Left ventricle myocardium inferior (tissue), 1 donor: ENCODE measurements around the gene RAB19. TPM values are rescaled to one million over a fixed set of nuclear protein-coding genes. Genes with fewer than 3 reads are reported as not detected.
"Not testable (repeated sequence)": the region's sequence is repeated elsewhere in the genome, so short reads cannot be mapped to it uniquely, and the experiment has no call there.

Experiments
- DNase-seq: peaks from one replicate; pipeline ENCODE4 v3.0.0-alpha.2; 2020
- H3K27ac ChIP-seq: fragments of 200-600 bp; replicated peaks from 2 replicates; pipeline ENCODE4 v1.8.0; 2021
- H3K27me3 ChIP-seq: fragments of 200-600 bp; 2 replicates; pipeline ENCODE4 v1.8.0; 2021; ENCODE audit warnings: low read depth
- H3K36me3 ChIP-seq: fragments of 200-600 bp; 2 replicates; pipeline ENCODE4 v1.8.0; 2021
- H3K4me1 ChIP-seq: fragments of 200-600 bp; 2 replicates; pipeline ENCODE4 v1.8.0; 2021
- H3K4me3 ChIP-seq: fragments of 200-600 bp; 2 replicates; pipeline ENCODE4 v1.8.0; 2021; ENCODE audit warnings: mild to moderate bottlenecking, moderate library complexity
- H3K9me3 ChIP-seq: fragments of 200-600 bp; replicated peaks from 2 replicates; pipeline ENCODE4 v1.8.0; 2021
- CTCF ChIP-seq: fragments of 200-600 bp; IDR thresholded peaks from 2 replicates; pipeline ENCODE4 v1.8.0; 2021; ENCODE audit warnings: antibody characterized with exemption, mild to moderate bottlenecking, borderline replicate concordance
- intact Hi-C: fragments of 100-400 bp; cut with micrococcal nuclease; formaldehyde crosslinking; loops from one replicate; pipeline ENCODE4 v1.11.0; 2022
- total RNA-seq: library from RNA; stranded (reverse); fragmentation: NEBNext Ultra II Directional; extraction: Animal tissue kit (Norgen Biotek cat#: 25700); gene quantifications from one replicate; pipeline ENCODE4 v1.2.1, GENCODE V29; 2021
- donor health status: DM: no; HTN: yes; CAD: no; lungs with severe emphysema.

RAB19 gene
- total RNA-seq, 1 donor from 2014 or later: not detected

GRCh38 chr7:140447841-140448240 lies 44.0 kb downstream of the RAB19 start:
- DNase-seq: no peak
- Histone ChIP-seq H3K27ac (no peak overlapping the region), H3K4me1 (peaks cover 12% of the 10 kb centered on the region), H3K9me3 (no peaks in the 10 kb centered on the region), H3K27me3 (no peaks in the 10 kb centered on the region), H3K36me3 (peaks cover 9% of the 10 kb centered on the region), H3K4me3 (no peak overlapping the region)
- intact Hi-C loops: no loop called here
- no peak for TF ChIP-seq CTCF

- Histone ChIP-seq H3K4me3 (no peak overlapping the region), H3K27ac (no peak overlapping the region), H3K4me1 (peaks cover 12% of the 10 kb centered on the region), H3K36me3 (peaks cover 20% of the 10 kb centered on the region), H3K27me3 (no peaks in the 10 kb centered on the region), H3K9me3 (no peaks in the 10 kb centered on the region)
- DNase-seq: no peak
- no peak for TF ChIP-seq CTCF
- intact Hi-C loops: no loop called here
Observed at GRCh38 chr7:140448781-140449480, 45.1 kb downstream of the RAB19 start.

GRCh38 chr7:140451716-140452115 lies 47.9 kb downstream of the RAB19 start:
- Histone ChIP-seq H3K4me3 (no peak overlapping the region), H3K27me3 (no peaks in the 10 kb centered on the region), H3K27ac (no peak overlapping the region), H3K36me3 (peaks cover 48% of the 10 kb centered on the region), H3K4me1 (peaks cover 12% of the 10 kb centered on the region), H3K9me3 (no peaks in the 10 kb centered on the region)
- intact Hi-C loops: no loop called here
- no peak for TF ChIP-seq CTCF
- no peak for DNase-seq

- Histone ChIP-seq H3K27me3 (no peaks in the 10 kb centered on the region), H3K4me1 (peaks cover 12% of the 10 kb centered on the region), H3K27ac (no peak overlapping the region), H3K36me3 (peaks cover 63% of the 10 kb centered on the region), H3K4me3 (no peak overlapping the region), H3K9me3 (no peaks in the 10 kb centered on the region)
- TF ChIP-seq CTCF: no peak
- no peak for DNase-seq
- intact Hi-C loops: no loop called here
Observed at GRCh38 chr7:140453273-140453672, 49.4 kb downstream of the RAB19 start.

GRCh38 chr7:140453785-140454656 lies 50.2 kb downstream of the RAB19 start:
- DNase-seq, H3K27me3 ChIP-seq, intact Hi-C loops, H3K9me3 ChIP-seq, H3K27ac ChIP-seq, H3K4me3 ChIP-seq: not testable (repeated sequence)
- peaks cover 70% of the 10 kb centered on the region for H3K36me3 ChIP-seq
- peaks cover 12% of the 10 kb centered on the region for H3K4me1 ChIP-seq

- H3K36me3 ChIP-seq: peaks cover 77% of the 10 kb centered on the region
- no peaks in the 10 kb centered on the region for H3K27me3 ChIP-seq
- TF ChIP-seq CTCF: no peak
- H3K4me3 ChIP-seq: no peak overlapping the region
- no peaks in the 10 kb centered on the region for H3K9me3 ChIP-seq
- no peak for DNase-seq
- intact Hi-C loops: no loop called here
- H3K4me1 ChIP-seq: peaks cover 7% of the 10 kb centered on the region
- no peak overlapping the region for H3K27ac ChIP-seq
Observed at GRCh38 chr7:140454657-140455015, 50.8 kb downstream of the RAB19 start.
